Stomach (tissue), 9 donors: ENCODE data around the gene ARF1. TPM values are rescaled to one million over a fixed set of nuclear protein-coding genes. Genes with fewer than 3 reads are reported as not detected.
A peak's percentile ranks its signal among the peaks of the same experiment; 100 is the strongest.

Source experiments
- DNase-seq, 2 donors: peaks; one replicate each; pipeline versions ENCODE4 v3.0.0 to v3.0.0-alpha.2; 2013 to 2019
- H3K27ac ChIP-seq, 5 donors: fragments of 200-600 bp in 4 of 5; sonication (generic) in 4 of 5; one replicate each; pipeline ENCODE4 v1.5.1; 2013 to 2019; ENCODE audit warnings: mild to moderate bottlenecking in 1 of 5, moderate library complexity in 1 of 5
- H3K27me3 ChIP-seq, 3 donors: fragments of 200-600 bp; sonication (generic); one replicate each; pipeline ENCODE4 v1.5.1; 2017 to 2019; ENCODE audit warnings: mixed run types in 1 of 3
- H3K36me3 ChIP-seq, 4 donors: fragments of 200-600 bp; sonication (generic); 1 replicate in 3 of 4; 2 replicates in 1 of 4; pipeline ENCODE4 v1.5.1; 2016 to 2019
- H3K4me1 ChIP-seq, 4 donors: fragments of 200-600 bp; sonication (generic); one replicate each; pipeline ENCODE4 v1.5.1; 2016 to 2019
- H3K4me3 ChIP-seq, 4 donors: fragments of 200-600 bp; sonication (generic) in 3 of 4; one replicate each; pipeline ENCODE4 v1.5.1; 2016 to 2019; ENCODE audit warnings: mild to moderate bottlenecking in 1 of 4
- H3K9me3 ChIP-seq, 4 donors: fragments of 200-600 bp; sonication (generic); one replicate each; pipeline ENCODE4 v1.5.1; 2016 to 2019
- CTCF ChIP-seq, 7 experiments: fragments of 450-650 bp in 4 of 7; fragments of 200-600 bp in 3 of 7; sonication (generic) in 3 of 7; IDR thresholded peaks; one replicate each; pipeline ENCODE4 v1.5.1; 2016 to 2019; ENCODE audit warnings: antibody characterized with exemption in 7 of 7, control low read depth in 2 of 7, mild to moderate bottlenecking in 1 of 7
- EP300 ChIP-seq: sonication (generic); formaldehyde crosslinking; IDR thresholded peaks from one replicate; pipeline ENCODE4 v1.6.1; 2017; ENCODE audit warnings: antibody characterized with exemption
- POLR2A ChIP-seq, 4 donors: fragments of 450-650 bp; IDR thresholded peaks; one replicate each; pipeline ENCODE4 v1.6.1; 2016; ENCODE audit warnings: antibody characterized with exemption in 4 of 4, control low read depth in 2 of 4, mild to moderate bottlenecking in 1 of 4, moderate library complexity in 1 of 4
- POLR2AphosphoS5 ChIP-seq, 3 donors: sonication (generic); formaldehyde crosslinking; IDR thresholded peaks; one replicate each; pipeline ENCODE4 v1.6.1; 2016; ENCODE audit warnings: antibody characterized with exemption in 3 of 3
- WGBS, 5 donors: extraction: QIAGEN DNeasy Blood & Tissue Kit in 3 of 5; methylation state at CpG; one replicate each; pipeline versions ENCODE4 v1.1.5 to v1.1.7; 2013 to 2018; 5-methylcytosine and 5-hydroxymethylcytosine counted together
- intact Hi-C: fragments of 100-400 bp; cut with DNase I; formaldehyde crosslinking; loops from one replicate; pipeline ENCODE4 v1.15.1; 2023; ENCODE audit warnings: low total_unique reads
- polyA plus RNA-seq, 3 donors: library from polyadenylated mRNA; stranded (reverse); fragments of 200-250 nt; gene quantifications; one replicate each; pipeline ENCODE4 v1.2.3, GENCODE V29; 2013
- total RNA-seq, 5 donors: library from RNA; depleted of rRNA; stranded (reverse); fragments of >200 nt; gene quantifications; one replicate each; pipeline versions ENCODE4 v1.1.0 to v1.2.3, GENCODE V29; 2014 to 2016
- donor health status: healthy with polysubstance abuse.
- donor health status: Bipolar disorder and iron deficiency.
- donor health status: healthy.

Gene ARF1
- total and polyA plus RNA-seq, 8 donors: 111 to 310 (median 200) TPM

GRCh38 chr1:228140724-228141225 lies 58.3 kb downstream of the ARF1 start:
- intact Hi-C loops: loop anchor here (10.0 kb wide), 1 partner anchor 46 kb away; no protein-coding TSS in a partner anchor

GRCh38 chr1:228141226-228142044 lies 58.9 kb downstream of the ARF1 start:
- 9 to 25% (median 19%) methylated on average over 23 to 27 of the region's 27 CpGs for WGBS, 5 donors

More at GRCh38 chr1:228140724-228141225, 58.3 kb downstream of the ARF1 start:
- Histone ChIP-seq H3K27ac (peak overlapping the region; percentile 97 to 99 (median 99)), H3K27me3 (no peaks in the 10 kb centered on the region), H3K4me3 (peak overlapping the region; percentile 65 to 97 (median 88)), H3K36me3 (peaks cover 0 to 10% (median 8%) of the 10 kb centered on the region in 4 donors), H3K4me1 (peaks cover 38 to 57% (median 53%) of the 10 kb centered on the region in 4 donors), H3K9me3 (no peaks in the 10 kb centered on the region)
- no peak for DNase-seq
- no peak for TF ChIP-seq CTCF (IDR thresholded peaks at IDR 0.05)
- no peak for TF ChIP-seq EP300
- no peak for TF ChIP-seq POLR2A (IDR thresholded peaks at IDR 0.05)
- no peak for TF ChIP-seq POLR2AphosphoS5 (IDR thresholded peaks at IDR 0.05)
- 1 to 4% (median 2%) methylated on average over 15 to 25 of the region's 25 CpGs for WGBS, 5 donors

GRCh38 chr1:228142155-228142691 lies 59.7 kb downstream of the ARF1 start:
- Histone ChIP-seq H3K4me3 (peak overlapping the region; percentile 65 to 97 (median 88)), H3K4me1 (peaks cover 38 to 69% (median 53%) of the 10 kb centered on the region in 4 donors), H3K27ac (peak overlapping the region; percentile 12 to 99 (median 98))

More at GRCh38 chr1:228141226-228142044, 58.9 kb downstream of the ARF1 start:
- DNase-seq: peak; percentile 59 to 78
- TF ChIP-seq POLR2AphosphoS5 (IDR thresholded peaks at IDR 0.05) (peak in 1 of 3 donors; percentile 5), CTCF (IDR thresholded peaks at IDR 0.05) (no peak)
- peaks cover 4 to 17% (median 15%) of the 10 kb centered on the region in 4 donors for H3K36me3 ChIP-seq
- peaks cover 38 to 61% (median 53%) of the 10 kb centered on the region in 4 donors for H3K4me1 ChIP-seq
- peak overlapping the region; percentile 65 to 97 (median 88) for H3K4me3 ChIP-seq
- H3K27ac ChIP-seq: peak overlapping the region; percentile 97 to 99 (median 99)
- no peaks in the 10 kb centered on the region for H3K9me3 ChIP-seq
- intact Hi-C loops: loop anchor here (10.0 kb wide), 1 partner anchor 47 kb away; no protein-coding TSS in a partner anchor
- H3K27me3 ChIP-seq: no peaks in the 10 kb centered on the region

More at GRCh38 chr1:228142155-228142691, 59.7 kb downstream of the ARF1 start:
- intact Hi-C loops: loop anchor here (10.0 kb wide), 1 partner anchor 47 kb away; no protein-coding TSS in a partner anchor
- no peak for TF ChIP-seq POLR2AphosphoS5 (IDR thresholded peaks at IDR 0.05)
- TF ChIP-seq CTCF (IDR thresholded peaks at IDR 0.05): no peak
- no peak for TF ChIP-seq POLR2A (IDR thresholded peaks at IDR 0.05)
- no peak for TF ChIP-seq EP300
- H3K36me3 ChIP-seq: peaks cover 12 to 25% (median 23%) of the 10 kb centered on the region in 4 donors
- no peaks in the 10 kb centered on the region for H3K27me3 ChIP-seq
- WGBS, 5 donors: 48 to 70% (median 55%) methylated on average over 9 to 16 of the region's 16 CpGs
- H3K9me3 ChIP-seq: no peaks in the 10 kb centered on the region
- peak; percentile 22 to 41 for DNase-seq
